Panc1 (cell line): ENCODE measurements around the gene PSD4.

Experiments
- CTCF ChIP-seq: fragments of 450-650 bp; IDR thresholded peaks from 2 replicates; pipeline ENCODE4 v1.5.1; 2017; ENCODE audit warnings: mild to moderate bottlenecking
- POLR2AphosphoS5 ChIP-seq: IDR thresholded peaks from 2 replicates; pipeline ENCODE4 v1.6.1; 2012; ENCODE audit warnings: mild to moderate bottlenecking, low read depth, low read length, moderate library complexity
- REST ChIP-seq, 2 experiments: IDR thresholded peaks; 2 replicates each; pipeline ENCODE4 v1.6.1; 2011 to 2012; ENCODE audit warnings: low read depth in 2 of 2, control low read depth in 1 of 2, low read length in 1 of 2, mild to moderate bottlenecking in 1 of 2, moderate library complexity in 1 of 2; ENCODE audit not compliant: insufficient read depth in 1 of 2
- SIN3A ChIP-seq: IDR thresholded peaks from 2 replicates; pipeline ENCODE4 v1.6.1; 2012; ENCODE audit warnings: low read depth, mild to moderate bottlenecking, low read length, moderate library complexity, borderline replicate concordance; ENCODE audit not compliant: insufficient read depth
- TCF7L2 ChIP-seq: IDR thresholded peaks from 2 replicates; pipeline ENCODE4 v1.6.1; 2011; ENCODE audit warnings: mild to moderate bottlenecking, low read depth, low read length, inconsistent platforms

- no peak for TF ChIP-seq POLR2AphosphoS5
- no peak for TF ChIP-seq CTCF
- TF ChIP-seq SIN3A: no peak
- no peak for TF ChIP-seq REST (IDR thresholded peaks at IDR 0.05; ENCODE audit: insufficient read depth in 1 of 2, low read depth in 2 of 2, low read length in 1 of 2)
- TF ChIP-seq TCF7L2: no peak
Measured at GRCh38 chr2:113134717-113135116, 39.1 kb upstream of the PSD4 start.
